Brain pericyte (primary cell): ENCODE measurements around the gene OR7C1.
"Not testable (repeated sequence)": the region's sequence is repeated elsewhere in the genome, so short reads cannot be mapped to it uniquely, and the experiment has no call there.

Experiments used
- DNase-seq: peaks from one replicate; pipeline ENCODE4 v3.0.0-alpha.2; 2012; ENCODE audit warnings: low read depth, low spot score

Gene OR7C1

GRCh38 chr19:14835011-14835410, at the start of gene OR7C1, which contains the start of gene OR7A5:
Gene OR7C1 (minus strand): TSS chr19:14835185. CDS start chr19:14800136, 35,049 bp downstream.
Gene OR7A5 (minus strand): TSS chr19:14835185. CDS start chr19:14828241, 6,944 bp downstream.
- peak; percentile 2 for DNase-seq

GRCh38 chr19:14871619-14872230, 36.7 kb upstream of the OR7C1 start:
- no peak for DNase-seq

- DNase-seq: no peak
Observed at GRCh38 chr19:14868497-14868896, 33.5 kb upstream of the OR7C1 start.

GRCh38 chr19:14848822-14849221, 13.8 kb upstream of the OR7C1 start, which contains the start of gene OR7A10:
Gene OR7A10 (minus strand): TSS chr19:14848922. CDS start chr19:14841877, 7,045 bp downstream.
- no peak for DNase-seq

- DNase-seq: no peak
Observed at GRCh38 chr19:14843578-14843977, 8.6 kb upstream of the OR7C1 start.

DNA sequence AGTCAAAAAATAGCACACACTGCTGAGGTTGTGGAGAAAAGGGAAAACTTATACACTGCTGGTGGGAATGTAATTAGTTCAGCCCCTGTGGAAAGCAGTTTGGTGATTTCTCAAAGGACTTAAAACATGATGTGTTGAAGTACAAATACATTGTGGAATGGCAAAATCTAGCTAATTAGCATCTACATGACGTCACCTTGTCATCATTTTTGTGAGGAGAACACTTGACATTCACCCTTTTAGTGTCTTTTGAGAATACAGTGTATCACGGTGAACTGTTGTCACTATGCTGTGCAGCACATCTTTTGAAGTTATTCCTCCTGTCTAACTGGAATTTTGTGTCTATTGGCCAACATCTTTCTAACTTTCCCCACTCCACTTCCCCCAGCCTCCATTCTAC, 8.2 kb upstream of the OR7C1 start:
- DNase-seq: no peak

DNA sequence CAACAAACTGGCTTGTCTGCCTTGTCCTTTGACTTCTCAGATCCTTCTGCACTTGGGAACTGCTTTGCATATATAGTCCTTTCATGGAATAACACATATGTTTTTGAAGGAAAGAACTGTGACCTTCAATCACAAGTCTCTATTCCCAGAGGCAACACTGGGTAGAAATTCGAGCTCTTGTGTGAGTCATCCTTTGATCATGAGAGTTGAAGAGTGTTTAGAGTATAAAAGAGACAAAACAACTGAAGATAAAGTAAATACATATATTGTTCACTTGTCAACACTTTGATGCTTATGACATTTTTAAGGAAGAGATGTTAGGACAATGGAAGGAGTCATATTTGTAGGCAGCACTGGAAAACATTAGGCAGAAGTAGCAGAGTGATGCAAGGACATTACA, 5.2 kb upstream of the OR7C1 start:
- no peak for DNase-seq

- DNase-seq: no peak
Observed at GRCh38 chr19:14837391-14837790, 2.4 kb upstream of the OR7C1 start.

GRCh38 chr19:14830702-14831101, 4.3 kb downstream of the OR7C1 start:
- no peak for DNase-seq

GRCh38 chr19:14826006-14826405, 9.0 kb downstream of the OR7C1 start:
- no peak for DNase-seq

- DNase-seq: no peak
Observed at GRCh38 chr19:14821937-14822336, 13.0 kb downstream of the OR7C1 start.

GRCh38 chr19:14818588-14818987, 16.4 kb downstream of the OR7C1 start:
- no peak for DNase-seq

- DNase-seq: no peak
Observed at GRCh38 chr19:14817052-14817451, 17.9 kb downstream of the OR7C1 start.

GRCh38 chr19:14814982-14815652, 19.9 kb downstream of the OR7C1 start:
- DNase-seq: no peak

- DNase-seq: no peak
Observed at GRCh38 chr19:14809272-14810057, 25.5 kb downstream of the OR7C1 start.

DNA sequence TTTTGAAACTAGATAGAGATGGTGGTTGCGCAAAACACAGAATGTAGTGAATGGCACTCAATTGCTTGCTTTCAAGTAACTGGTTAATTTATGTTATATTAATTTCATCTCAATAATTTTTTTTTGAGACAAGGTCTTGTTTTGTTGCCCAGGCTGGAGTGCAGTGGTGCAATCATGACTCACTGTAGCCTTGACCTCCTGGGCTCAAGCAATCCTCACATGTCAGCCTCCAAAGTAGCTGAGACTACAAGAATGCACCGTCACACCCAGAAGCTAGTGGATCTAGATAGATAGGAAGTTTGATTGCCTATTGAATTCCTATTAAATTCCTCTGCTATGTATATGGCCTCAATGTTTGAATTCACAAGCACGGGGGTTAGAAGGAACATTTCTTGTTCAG, 30.2 kb downstream of the OR7C1 start:
- DNase-seq: no peak

DNA sequence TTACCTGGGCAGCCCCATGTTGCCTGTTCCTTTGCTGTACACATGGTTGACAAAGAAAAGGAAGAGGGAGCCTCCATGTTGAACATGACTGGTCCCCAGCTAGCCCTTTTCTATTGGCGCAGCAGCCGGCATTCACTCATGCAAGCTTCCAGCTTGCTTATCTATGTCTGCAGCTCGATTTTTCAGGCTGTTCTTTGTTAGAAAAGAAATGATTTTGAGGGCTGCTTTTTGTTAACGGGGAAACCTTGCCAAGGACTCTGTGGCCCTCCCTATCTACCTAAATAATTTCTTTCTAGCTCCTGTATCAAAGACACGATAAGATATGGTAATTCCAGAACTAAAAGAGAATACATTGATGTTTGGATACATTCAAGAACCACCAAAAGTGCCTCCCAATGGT, 36.2 kb downstream of the OR7C1 start:
- DNase-seq: no peak

- no peak for DNase-seq
Observed at GRCh38 chr19:14796021-14796420, 39.0 kb downstream of the OR7C1 start.

- no peak for DNase-seq
Observed at GRCh38 chr19:14795078-14795721, 39.8 kb downstream of the OR7C1 start.

DNA sequence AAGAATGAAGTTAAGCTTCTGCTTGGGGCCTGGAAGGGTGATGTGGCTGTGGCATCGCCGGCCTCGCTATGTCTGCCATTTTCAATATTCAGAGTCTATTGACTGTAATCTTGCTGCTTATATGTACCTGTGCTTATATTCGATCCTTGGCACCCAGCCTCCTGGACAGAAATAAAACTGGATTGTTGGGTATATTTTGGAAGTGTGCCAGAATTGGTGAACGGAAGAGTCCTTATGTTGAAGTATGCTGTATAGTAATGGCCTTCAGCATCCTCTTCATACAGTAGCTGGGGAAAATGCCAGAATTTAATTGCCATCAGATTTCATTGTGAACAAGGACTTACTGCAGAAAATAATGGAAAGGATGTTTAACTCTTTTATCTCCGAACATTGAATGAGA, 42.7 kb downstream of the OR7C1 start:
- DNase-seq: not testable (repeated sequence)

GRCh38 chr19:14786421-14786851, 48.5 kb downstream of the OR7C1 start:
- DNase-seq: no peak
